Gastrocnemius medialis (tissue), 4 donors: ENCODE data around the gene PRRT2. TPM values are rescaled to one million over a fixed set of nuclear protein-coding genes. Genes with fewer than 3 reads are reported as not detected.
"Not testable (repeated sequence)": the region's sequence is repeated elsewhere in the genome, so short reads cannot be mapped to it uniquely, and the experiment has no call there.

Experiments
- ATAC-seq, 2 donors: fragments of 150-250 bp; one replicate each; pipeline ENCODE4 v1.9.1; 2016
- DNase-seq, 2 donors: peaks; one replicate each; pipeline ENCODE4 v3.0.0-alpha.2; 2019
- H3K27ac ChIP-seq, 4 donors: fragments of 200-600 bp; sonication (generic); 1 replicate in 1 of 4; 2 replicates in 3 of 4; pipeline ENCODE4 v1.5.1; 2016 to 2018; ENCODE audit warnings: mild to moderate bottlenecking in 2 of 4, moderate library complexity in 1 of 4
- H3K27me3 ChIP-seq, 3 donors: fragments of 200-600 bp; sonication (generic) in 2 of 3; 1 replicate in 1 of 3; 2 replicates in 2 of 3; pipeline versions ENCODE4 v1.5.1 to v1.6.0; 2016 to 2019; ENCODE audit warnings: mild to moderate bottlenecking in 1 of 3, moderate library complexity in 1 of 3
- H3K36me3 ChIP-seq, 2 donors: fragments of 200-600 bp; sonication (generic) in 1 of 2; one replicate each; pipeline ENCODE4 v1.5.1; 2017 to 2018
- H3K4me1 ChIP-seq, 2 donors: fragments of 200-600 bp; sonication (generic) in 1 of 2; one replicate each; pipeline ENCODE4 v1.5.1; 2016 to 2017; ENCODE audit warnings: mild to moderate bottlenecking in 2 of 2
- H3K4me3 ChIP-seq, 4 donors: fragments of 200-600 bp; sonication (generic) in 3 of 4; 1 replicate in 1 of 4; 2 replicates in 3 of 4; pipeline ENCODE4 v1.5.1; 2016 to 2019; ENCODE audit warnings: mild to moderate bottlenecking in 2 of 4
- H3K9me3 ChIP-seq, 3 donors: fragments of 200-600 bp; sonication (generic) in 2 of 3; 1 replicate in 1 of 3; 2 replicates in 2 of 3; pipeline ENCODE4 v1.5.1; 2016 to 2019
- CTCF ChIP-seq, 5 experiments: fragments of 450-650 bp in 3 of 5; fragments of 200-600 bp in 2 of 5; sonication (generic) in 2 of 5; IDR thresholded peaks in 4 of 5; conservative IDR thresholded peaks in 1 of 5; 1 replicate in 4 of 5; 2 replicates in 1 of 5; pipeline ENCODE4 v1.5.1; 2016 to 2019; ENCODE audit warnings: antibody characterized with exemption in 5 of 5, mild to moderate bottlenecking in 3 of 5, moderate library complexity in 3 of 5
- POLR2A ChIP-seq, 2 donors: fragments of 450-650 bp; IDR thresholded peaks; one replicate each; pipeline ENCODE4 v1.6.1; 2017; ENCODE audit warnings: antibody characterized with exemption in 2 of 2, mild to moderate bottlenecking in 2 of 2, moderate library complexity in 2 of 2
- in situ Hi-C, 4 donors: fragments of 200-750 bp; cut with MboI; loops; one replicate each; pipeline versions ENCODE4 v1.15.0 to v1.8.0; 2017; ENCODE audit warnings: low sequenced_read_pairs in 4 of 4
- intact Hi-C: fragments of 100-400 bp; cut with DNase I; formaldehyde crosslinking; loops from one replicate; pipeline ENCODE4 v1.15.1; 2023; ENCODE audit warnings: low total_unique reads
- total RNA-seq, 4 donors: library from RNA; depleted of rRNA; stranded (reverse); fragments of >200 nt; gene quantifications; one replicate each; pipeline versions ENCODE4 v1.1.0 to v1.2.3, GENCODE V29; 2016

The PRRT2 gene
- total RNA-seq, 4 donors from 2014 or later: 3.5 TPM; not detected in 3

- no peak for DNase-seq
- Histone ChIP-seq H3K27me3 (peaks cover 0 to 5% (median 3%) of the 10 kb centered on the region in 3 donors), H3K4me3 (no peak overlapping the region), H3K9me3 (no peaks in the 10 kb centered on the region), H3K4me1 (peaks cover 0 to 9% of the 10 kb centered on the region in 2 donors), H3K27ac (no peak overlapping the region), H3K36me3 (no peaks in the 10 kb centered on the region)
- intact Hi-C loops (no loop called here), in situ Hi-C loops (loop anchor here in 1 of 4 donors (10.0 kb wide), 1 partner anchor 69 kb away; no protein-coding TSS in a partner anchor)
- ATAC-seq: no peak
- TF ChIP-seq POLR2A (IDR thresholded peaks at IDR 0.05) (no peak), CTCF (IDR thresholded peaks at IDR 0.05 in 4 of 5, conservative IDR thresholded peaks at IDR 0.05 in 1 of 5) (no peak)
Measured at GRCh38 chr16:29784157-29784556, 27.8 kb upstream of the PRRT2 start.

GRCh38 chr16:29784901-29785500, 27.0 kb upstream of the PRRT2 start:
- Histone ChIP-seq H3K9me3 (no peaks in the 10 kb centered on the region), H3K27me3 (peaks cover 0 to 5% (median 0%) of the 10 kb centered on the region in 3 donors), H3K4me1 (peaks cover 6 to 15% of the 10 kb centered on the region in 2 donors), H3K4me3 (peak overlapping the region; percentile 27 to 57 (median 35)), H3K27ac (no peak overlapping the region), H3K36me3 (no peaks in the 10 kb centered on the region)
- in situ Hi-C loops (loop anchor here in 1 of 4 donors (10.0 kb wide), 1 partner anchor 70 kb away; no protein-coding TSS in a partner anchor), intact Hi-C loops (no loop called here)
- no peak for TF ChIP-seq POLR2A (IDR thresholded peaks at IDR 0.05)
- TF ChIP-seq CTCF (IDR thresholded peaks at IDR 0.05 in 4 of 5, conservative IDR thresholded peaks at IDR 0.05 in 1 of 5): peak; percentile 71 to 90 (median 77)
- peak; percentile 37 to 57 for DNase-seq
- ATAC-seq: peak; percentile 76 to 83

- H3K4me3 ChIP-seq, H3K27me3 ChIP-seq, H3K9me3 ChIP-seq, H3K36me3 ChIP-seq, ATAC-seq, intact Hi-C loops, DNase-seq, H3K27ac ChIP-seq: not testable (repeated sequence)
- H3K4me1 ChIP-seq: peaks cover 18 to 29% of the 10 kb centered on the region in 2 donors
- in situ Hi-C loops: loop anchor here in 1 of 4 donors (10.0 kb wide), 1 partner anchor 72 kb away; no protein-coding TSS in a partner anchor
Measured at GRCh38 chr16:29787155-29787554, 24.8 kb upstream of the PRRT2 start.

DNA sequence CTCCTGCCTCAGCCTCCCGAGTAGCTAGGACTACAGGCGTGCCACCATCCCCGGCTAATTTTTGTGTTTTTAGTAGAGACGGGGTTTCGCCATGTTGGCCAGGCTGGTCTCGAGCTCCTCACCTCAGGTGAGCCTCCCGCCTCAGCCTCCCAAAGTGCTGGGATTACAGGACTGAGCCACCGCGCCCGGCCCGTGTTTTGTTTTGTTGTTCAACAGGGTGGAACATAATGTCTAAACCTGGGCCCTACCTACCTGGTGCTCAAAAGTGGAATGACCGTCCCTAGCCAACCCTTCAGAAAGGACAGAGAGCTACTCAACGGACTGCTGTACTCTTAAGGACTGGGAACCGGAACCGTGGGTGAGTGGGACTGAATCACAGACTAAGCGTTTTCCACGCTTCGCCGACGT, 22.2 kb upstream of the PRRT2 start:
- H3K4me3 ChIP-seq: peak overlapping the region; percentile 91 to 95 (median 92)
- in situ Hi-C loops: loop anchor here in 1 of 4 donors (10.0 kb wide), 1 partner anchor 75 kb away; no protein-coding TSS in a partner anchor
- peaks cover 18 to 30% of the 10 kb centered on the region in 2 donors for H3K4me1 ChIP-seq
- intact Hi-C loops: loop anchor here (1.0 to 10.0 kb wide), 7 partner anchors 16 to 1925 kb away; partner anchors contain the start of genes CDIPT, INO80E, KCTD13 and PAGR1
- H3K9me3 ChIP-seq: no peaks in the 10 kb centered on the region
- H3K36me3 ChIP-seq: no peaks in the 10 kb centered on the region
- DNase-seq: no peak
- peak; percentile 26 to 40 for ATAC-seq
- H3K27me3 ChIP-seq: no peaks in the 10 kb centered on the region
- H3K27ac ChIP-seq: peak overlapping the region; percentile 89 to 95 (median 93)
- TF ChIP-seq POLR2A (IDR thresholded peaks at IDR 0.05) (no peak), CTCF (IDR thresholded peaks at IDR 0.05 in 4 of 5, conservative IDR thresholded peaks at IDR 0.05 in 1 of 5) (no peak)

DNA sequence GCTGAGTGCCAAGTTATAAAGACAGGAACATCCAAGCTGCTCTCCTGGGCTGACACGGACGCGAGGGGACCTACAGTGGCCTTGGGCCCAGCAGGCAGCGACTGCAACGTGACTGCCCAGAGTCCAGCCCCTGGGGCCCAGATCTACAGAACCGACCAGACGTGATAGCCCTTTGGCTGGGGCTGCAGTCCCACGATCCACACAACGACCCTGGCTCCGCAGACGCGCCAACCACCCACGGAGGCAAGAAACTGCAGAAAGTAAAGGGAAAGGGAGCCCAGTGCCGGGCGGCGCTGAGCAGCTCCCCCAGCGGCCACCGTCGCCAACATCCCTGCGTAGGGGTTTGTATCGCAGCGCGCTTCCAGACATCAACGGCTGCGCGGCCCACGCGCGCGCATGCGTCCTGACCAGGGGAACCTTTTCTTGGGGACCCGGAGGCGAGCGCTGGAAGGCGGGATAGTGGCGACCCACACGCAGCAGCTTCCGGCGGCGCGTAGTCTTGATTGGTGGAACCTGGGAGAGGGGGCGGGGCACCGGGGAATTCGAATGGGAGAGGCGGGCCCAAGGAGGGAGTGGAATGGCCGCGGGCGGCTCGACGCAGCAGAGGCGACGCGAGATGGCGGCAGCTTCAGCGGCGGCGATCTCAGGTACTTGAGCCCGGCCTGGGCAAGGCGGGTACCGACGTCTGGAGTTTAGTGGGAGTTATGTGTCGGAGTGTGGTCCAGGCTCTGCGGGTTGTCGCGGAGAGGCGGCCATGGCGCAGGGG, 21.6 kb upstream of the PRRT2 start, which contains the start of gene KIF22:
Gene KIF22, plus strand, starts transcription at position 569 of the 766 bp plus-strand sequence. Its CDS starts 9 bp downstream, at position 578.
- Histone ChIP-seq H3K4me3 (peak within 1 kb of the TSS; percentile 91 to 95 (median 92)), H3K4me1 (peaks cover 18 to 24% of the 10 kb centered on the region in 2 donors), H3K27ac (peak within 1 kb of the TSS; percentile 89 to 95 (median 93)), H3K27me3 (no peaks in the 10 kb centered on the region), H3K9me3 (no peaks in the 10 kb centered on the region), H3K36me3 (no peaks in the 10 kb centered on the region)
- intact Hi-C loops: loop anchor here (1.0 to 10.0 kb wide), 7 partner anchors 15 to 1924 kb away; partner anchors contain the start of genes CDIPT, INO80E, KCTD13 and PAGR1
- in situ Hi-C loops: no loop called here
- ATAC-seq (peak; percentile 96 to 98), DNase-seq (peak; percentile 99)
- TF ChIP-seq POLR2A (IDR thresholded peaks at IDR 0.05) (peak; percentile 51 to 60), CTCF (IDR thresholded peaks at IDR 0.05 in 4 of 5, conservative IDR thresholded peaks at IDR 0.05 in 1 of 5) (peak; percentile 68 to 89 (median 79))
